SK-N-SH treated with all-trans-retinoic acid at 6 μM for 48 hours (cell line): ENCODE data around the gene SDHA.

Experiments
- ATAC-seq: fragments of 200-7000 bp; cut with Tn5 transposase; 3 replicates; pipeline ENCODE4 v1.9.1; 2020; ENCODE audit warnings: mild to moderate bottlenecking, moderate library complexity
- ARNTL ChIP-seq: fragments of 450-650 bp; formaldehyde crosslinking; IDR thresholded peaks from 2 replicates; pipeline ENCODE4 v1.5.0; 2020; ENCODE audit warnings: low read depth, mild to moderate bottlenecking, moderate library complexity, borderline replicate concordance
- BACH2 ChIP-seq: fragments of 250-450 bp; sonication (Bioruptor Pico); IDR thresholded peaks from 2 replicates; pipeline ENCODE4 v1.9.0; 2021; ENCODE audit warnings: mild to moderate bottlenecking, borderline replicate concordance
- CREB5 ChIP-seq: fragments of 250-450 bp; sonication (Bioruptor Pico); IDR thresholded peaks from 2 replicates; pipeline ENCODE4 v1.5.1; 2020; ENCODE audit warnings: low read depth, mild to moderate bottlenecking, moderate library complexity
- CSRNP3 ChIP-seq: fragments of 250-450 bp; sonication (Bioruptor Pico); IDR thresholded peaks from 2 replicates; pipeline ENCODE4 v1.5.1; 2021; ENCODE audit warnings: mild to moderate bottlenecking, moderate library complexity
- ESRRG ChIP-seq: fragments of 250-450 bp; sonication (Bioruptor Pico); IDR thresholded peaks from 2 replicates; pipeline ENCODE4 v1.6.1; 2021; ENCODE audit warnings: mild to moderate bottlenecking
- GLIS3 ChIP-seq: fragments of 250-450 bp; sonication (Bioruptor Pico); IDR thresholded peaks from 2 replicates; pipeline ENCODE4 v1.5.0; 2020; ENCODE audit warnings: mild to moderate bottlenecking, moderate library complexity
- ISL1 ChIP-seq: fragments of 250-450 bp; sonication (Bioruptor Pico); IDR thresholded peaks from 2 replicates; pipeline ENCODE4 v2.1.2; 2022; ENCODE audit warnings: mild to moderate bottlenecking, moderate library complexity
- OSR1 ChIP-seq: fragments of 250-450 bp; sonication (Bioruptor Pico); IDR thresholded peaks from 2 replicates; pipeline ENCODE4 v1.8.0; 2022; ENCODE audit warnings: moderate library complexity, mild to moderate bottlenecking, inconsistent platforms
- PATZ1 ChIP-seq: fragments of 250-450 bp; sonication (Bioruptor Pico); IDR thresholded peaks from 2 replicates; pipeline ENCODE4 v1.8.0; 2020; ENCODE audit warnings: mild to moderate bottlenecking, moderate library complexity, borderline replicate concordance
- PPARA ChIP-seq: fragments of 250-450 bp; sonication (Bioruptor Pico); IDR thresholded peaks from 2 replicates; pipeline ENCODE4 v1.5.0; 2020; ENCODE audit warnings: mild to moderate bottlenecking, borderline replicate concordance
- RARB ChIP-seq: fragments of 250-450 bp; sonication (Bioruptor Pico); IDR thresholded peaks from 2 replicates; pipeline ENCODE4 v1.8.0; 2021; ENCODE audit warnings: mild to moderate bottlenecking, moderate library complexity
- SNAI2 ChIP-seq: fragments of 250-450 bp; sonication (Bioruptor Pico); IDR thresholded peaks from 2 replicates; pipeline ENCODE4 v1.5.0; 2020; ENCODE audit warnings: mild to moderate bottlenecking, moderate library complexity
- TCF4 ChIP-seq: fragments of 250-450 bp; sonication (Bioruptor Pico); IDR thresholded peaks from 2 replicates; pipeline ENCODE4 v1.8.0; 2021; ENCODE audit warnings: mild to moderate bottlenecking, moderate library complexity, borderline replicate concordance
- ZC3H10 ChIP-seq: fragments of 250-450 bp; sonication (Bioruptor Pico); IDR thresholded peaks from 2 replicates; pipeline ENCODE4 v1.5.1; 2021; ENCODE audit warnings: mild to moderate bottlenecking, moderate library complexity
- ZFP3 ChIP-seq: fragments of 250-450 bp; sonication (Bioruptor Pico); IDR thresholded peaks from 2 replicates; pipeline ENCODE4 v1.5.0; 2020; ENCODE audit warnings: mild to moderate bottlenecking, moderate library complexity
- ZFP30 ChIP-seq: fragments of 450-650 bp; formaldehyde crosslinking; IDR thresholded peaks from 2 replicates; pipeline ENCODE4 v1.5.0; 2022; ENCODE audit warnings: mild to moderate bottlenecking, moderate library complexity
- ZNF565 ChIP-seq: fragments of 450-650 bp; formaldehyde crosslinking; conservative IDR thresholded peaks from 2 replicates; pipeline ENCODE4 v1.5.0; 2020; ENCODE audit warnings: low read depth, mild to moderate bottlenecking, moderate library complexity
- ZNF70 ChIP-seq: fragments of 450-650 bp; formaldehyde crosslinking; IDR thresholded peaks from 2 replicates; pipeline ENCODE4 v1.5.0; 2020; ENCODE audit warnings: mild to moderate bottlenecking, moderate library complexity
- ZNF8 ChIP-seq: fragments of 450-650 bp; formaldehyde crosslinking; IDR thresholded peaks from 2 replicates; pipeline ENCODE4 v1.5.0; 2020; ENCODE audit warnings: mild to moderate bottlenecking, moderate library complexity
- TF ChIP-seq, protein P1 (sequence below): fragments of 250-450 bp; sonication (Bioruptor Pico); IDR thresholded peaks from 2 replicates; pipeline ENCODE4 v1.5.0; 2020; ENCODE audit warnings: mild to moderate bottlenecking, moderate library complexity
- TF ChIP-seq, protein P2 (sequence below): fragments of 250-450 bp; sonication (Bioruptor Pico); IDR thresholded peaks from 2 replicates; pipeline ENCODE4 v1.8.0; 2021; ENCODE audit warnings: low read depth, mild to moderate bottlenecking, moderate library complexity, borderline replicate concordance

SDHA gene

DNA sequence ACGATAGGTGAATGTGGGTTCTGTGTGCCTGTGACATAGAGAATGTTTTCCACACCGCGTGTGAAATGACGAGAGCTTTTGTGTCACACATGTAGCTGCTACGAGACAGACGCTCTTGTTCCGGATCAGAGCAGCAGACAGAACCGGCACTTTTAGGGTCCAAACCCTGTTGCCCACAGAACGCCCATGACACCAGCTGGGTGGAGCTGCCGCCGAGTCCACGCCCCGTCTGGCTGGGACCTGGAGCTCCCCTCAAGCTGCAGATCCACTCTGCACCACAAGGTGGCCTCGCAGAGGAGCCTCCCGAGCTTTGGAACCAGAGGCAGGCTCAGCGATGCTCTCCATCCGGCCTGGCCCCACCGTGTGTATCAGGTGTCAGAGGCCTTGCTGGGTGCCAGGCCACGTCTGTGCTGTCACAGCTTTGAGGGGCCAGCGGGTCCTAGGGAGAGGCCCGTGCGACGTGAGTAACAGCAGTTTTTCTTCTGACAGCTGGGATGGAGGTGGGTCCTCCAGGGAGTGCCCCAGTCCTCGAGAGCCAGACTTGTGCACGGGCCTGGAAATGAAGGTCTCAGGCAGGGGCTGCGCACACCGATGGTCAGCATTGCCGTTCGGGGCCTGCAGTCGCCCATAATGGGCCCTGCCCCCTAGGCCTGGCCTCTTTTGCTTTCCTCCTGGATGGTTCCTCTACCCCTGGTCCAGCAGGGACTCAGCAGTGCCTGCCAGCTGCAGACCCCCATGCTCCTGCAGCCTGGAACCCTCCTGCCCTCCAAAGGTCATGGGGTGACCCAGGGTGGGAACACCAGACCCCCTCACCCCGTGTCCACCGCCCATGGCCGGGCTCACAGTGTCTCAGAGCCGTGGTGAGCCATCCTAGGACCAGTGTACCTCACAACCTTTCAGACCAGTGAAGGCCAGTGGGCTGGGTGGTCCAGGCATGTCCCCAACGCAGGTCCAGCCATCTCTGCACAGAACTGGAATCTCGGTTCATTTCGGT, 29.3 kb upstream of the SDHA start:
- TF ChIP-seq PATZ1 (CRISPR knock-in tag) (no peak), BACH2 (no peak), ZFP3 (CRISPR knock-in tag) (no peak), ISL1 (CRISPR knock-in tag) (no peak), TCF4 (CRISPR knock-in tag) (no peak), ARNTL (CRISPR knock-in tag) (no peak), ZFP30 (CRISPR knock-in tag) (no peak), OSR1 (CRISPR knock-in tag) (no peak), SNAI2 (no peak), PPARA (CRISPR knock-in tag) (no peak), ZC3H10 (CRISPR knock-in tag) (no peak), ZNF70 (CRISPR knock-in tag) (no peak)
- TF ChIP-seq, protein P1, sequence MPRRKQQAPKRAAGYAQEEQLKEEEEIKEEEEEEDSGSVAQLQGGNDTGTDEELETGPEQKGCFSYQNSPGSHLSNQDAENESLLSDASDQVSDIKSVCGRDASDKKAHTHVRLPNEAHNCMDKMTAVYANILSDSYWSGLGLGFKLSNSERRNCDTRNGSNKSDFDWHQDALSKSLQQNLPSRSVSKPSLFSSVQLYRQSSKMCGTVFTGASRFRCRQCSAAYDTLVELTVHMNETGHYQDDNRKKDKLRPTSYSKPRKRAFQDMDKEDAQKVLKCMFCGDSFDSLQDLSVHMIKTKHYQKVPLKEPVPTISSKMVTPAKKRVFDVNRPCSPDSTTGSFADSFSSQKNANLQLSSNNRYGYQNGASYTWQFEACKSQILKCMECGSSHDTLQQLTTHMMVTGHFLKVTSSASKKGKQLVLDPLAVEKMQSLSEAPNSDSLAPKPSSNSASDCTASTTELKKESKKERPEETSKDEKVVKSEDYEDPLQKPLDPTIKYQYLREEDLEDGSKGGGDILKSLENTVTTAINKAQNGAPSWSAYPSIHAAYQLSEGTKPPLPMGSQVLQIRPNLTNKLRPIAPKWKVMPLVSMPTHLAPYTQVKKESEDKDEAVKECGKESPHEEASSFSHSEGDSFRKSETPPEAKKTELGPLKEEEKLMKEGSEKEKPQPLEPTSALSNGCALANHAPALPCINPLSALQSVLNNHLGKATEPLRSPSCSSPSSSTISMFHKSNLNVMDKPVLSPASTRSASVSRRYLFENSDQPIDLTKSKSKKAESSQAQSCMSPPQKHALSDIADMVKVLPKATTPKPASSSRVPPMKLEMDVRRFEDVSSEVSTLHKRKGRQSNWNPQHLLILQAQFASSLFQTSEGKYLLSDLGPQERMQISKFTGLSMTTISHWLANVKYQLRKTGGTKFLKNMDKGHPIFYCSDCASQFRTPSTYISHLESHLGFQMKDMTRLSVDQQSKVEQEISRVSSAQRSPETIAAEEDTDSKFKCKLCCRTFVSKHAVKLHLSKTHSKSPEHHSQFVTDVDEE (CRISPR knock-in tag), result no peak
- ATAC-seq, result peak; percentile 96

- TF ChIP-seq ZFP3 (CRISPR knock-in tag), result no peak
- TF ChIP-seq GLIS3 (CRISPR knock-in tag), result no peak
- no peak for TF ChIP-seq OSR1 (CRISPR knock-in tag)
- no peak for TF ChIP-seq TCF4 (CRISPR knock-in tag)
- TF ChIP-seq ZFP30 (CRISPR knock-in tag), result no peak
- TF ChIP-seq ZNF70 (CRISPR knock-in tag), result no peak
- TF ChIP-seq ZNF565, result no peak
- no peak for TF ChIP-seq RARB (CRISPR knock-in tag)
- no peak for TF ChIP-seq SNAI2
- no peak for TF ChIP-seq CSRNP3 (CRISPR knock-in tag)
- TF ChIP-seq ZNF8 (CRISPR knock-in tag), result no peak
- TF ChIP-seq CREB5 (CRISPR knock-in tag), result no peak
- no peak for TF ChIP-seq PPARA (CRISPR knock-in tag)
- ATAC-seq, result no peak
Observed at GRCh38 chr5:189486-189885, 28.6 kb upstream of the SDHA start.

- ATAC-seq, result no peak
- TF ChIP-seq ARNTL (CRISPR knock-in tag) (no peak), ZFP30 (CRISPR knock-in tag) (no peak), TCF4 (CRISPR knock-in tag) (no peak), BACH2 (no peak), ZNF8 (CRISPR knock-in tag) (no peak), GLIS3 (CRISPR knock-in tag) (no peak), ZNF70 (CRISPR knock-in tag) (no peak), PATZ1 (CRISPR knock-in tag) (no peak), ZC3H10 (CRISPR knock-in tag) (no peak), SNAI2 (no peak), ZNF565 (no peak), ESRRG (CRISPR knock-in tag) (no peak)
- TF ChIP-seq, protein P2, sequence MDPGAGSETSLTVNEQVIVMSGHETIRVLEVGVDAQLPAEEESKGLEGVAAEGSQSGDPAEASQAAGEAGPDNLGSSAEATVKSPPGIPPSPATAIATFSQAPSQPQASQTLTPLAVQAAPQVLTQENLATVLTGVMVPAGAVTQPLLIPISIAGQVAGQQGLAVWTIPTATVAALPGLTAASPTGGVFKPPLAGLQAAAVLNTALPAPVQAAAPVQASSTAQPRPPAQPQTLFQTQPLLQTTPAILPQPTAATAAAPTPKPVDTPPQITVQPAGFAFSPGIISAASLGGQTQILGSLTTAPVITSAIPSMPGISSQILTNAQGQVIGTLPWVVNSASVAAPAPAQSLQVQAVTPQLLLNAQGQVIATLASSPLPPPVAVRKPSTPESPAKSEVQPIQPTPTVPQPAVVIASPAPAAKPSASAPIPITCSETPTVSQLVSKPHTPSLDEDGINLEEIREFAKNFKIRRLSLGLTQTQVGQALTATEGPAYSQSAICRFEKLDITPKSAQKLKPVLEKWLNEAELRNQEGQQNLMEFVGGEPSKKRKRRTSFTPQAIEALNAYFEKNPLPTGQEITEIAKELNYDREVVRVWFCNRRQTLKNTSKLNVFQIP, result no peak
- TF ChIP-seq, protein P1 (CRISPR knock-in tag), result no peak
Observed at GRCh38 chr5:189976-190365, 28.1 kb upstream of the SDHA start.
